ENCODE measurements around the gene SLC26A6. TPM values are rescaled to one million over a fixed set of nuclear protein-coding genes. Genes with fewer than 3 reads are reported as not detected.

The SLC26A6 gene
- total RNA-seq, 4 donors from 2014 or later: 14.0 to 29.4 (median 24.1) TPM

DNA sequence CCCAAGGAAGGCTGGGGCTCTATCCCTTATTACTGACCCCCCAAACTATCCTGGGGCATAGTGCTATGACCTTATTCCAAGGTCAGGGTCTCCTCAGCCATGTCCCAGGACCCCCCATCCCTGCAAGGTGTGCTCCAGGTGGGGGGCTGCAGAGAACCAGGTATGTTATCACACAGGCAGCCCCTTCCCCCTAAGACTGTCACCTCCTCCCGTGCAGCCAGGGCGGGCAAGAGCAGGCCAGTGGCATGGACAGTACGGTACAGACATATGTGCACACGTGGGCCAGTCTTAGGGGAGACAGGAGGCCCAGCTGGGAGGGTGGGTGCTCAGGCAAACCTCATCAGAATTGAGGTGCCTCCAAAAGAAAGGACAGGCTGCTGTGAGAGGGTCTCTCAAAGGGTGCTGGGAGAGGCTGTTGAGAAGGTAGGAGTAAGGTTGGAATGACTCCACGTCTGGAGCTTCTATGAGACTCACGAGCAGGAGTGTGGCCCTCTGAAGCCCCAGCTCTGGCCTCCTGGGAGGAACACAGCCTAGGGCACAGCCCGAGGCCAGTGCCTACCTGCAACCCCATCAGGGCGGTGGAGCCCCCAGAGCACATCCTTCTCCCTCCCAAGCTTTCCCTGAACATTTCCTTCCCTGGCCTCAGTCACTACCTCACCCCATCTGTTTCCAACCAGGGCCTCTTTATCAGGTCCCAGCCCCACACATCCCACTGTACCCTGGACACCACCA is 38.4 kb downstream of the SLC26A6 start:
- WGBS: 73% methylated on average over 5 of the region's 8 CpGs
- H3K36me3 ChIP-seq: peaks cover 30% of the 10 kb centered on the region
- TF ChIP-seq EP300 (IDR thresholded peaks at IDR 0.05): no peak
- no peak for TF ChIP-seq POLR2A (IDR thresholded peaks at IDR 0.05)
- no peak for TF ChIP-seq POLR2AphosphoS5 (IDR thresholded peaks at IDR 0.05)
- TF ChIP-seq, protein P1, sequence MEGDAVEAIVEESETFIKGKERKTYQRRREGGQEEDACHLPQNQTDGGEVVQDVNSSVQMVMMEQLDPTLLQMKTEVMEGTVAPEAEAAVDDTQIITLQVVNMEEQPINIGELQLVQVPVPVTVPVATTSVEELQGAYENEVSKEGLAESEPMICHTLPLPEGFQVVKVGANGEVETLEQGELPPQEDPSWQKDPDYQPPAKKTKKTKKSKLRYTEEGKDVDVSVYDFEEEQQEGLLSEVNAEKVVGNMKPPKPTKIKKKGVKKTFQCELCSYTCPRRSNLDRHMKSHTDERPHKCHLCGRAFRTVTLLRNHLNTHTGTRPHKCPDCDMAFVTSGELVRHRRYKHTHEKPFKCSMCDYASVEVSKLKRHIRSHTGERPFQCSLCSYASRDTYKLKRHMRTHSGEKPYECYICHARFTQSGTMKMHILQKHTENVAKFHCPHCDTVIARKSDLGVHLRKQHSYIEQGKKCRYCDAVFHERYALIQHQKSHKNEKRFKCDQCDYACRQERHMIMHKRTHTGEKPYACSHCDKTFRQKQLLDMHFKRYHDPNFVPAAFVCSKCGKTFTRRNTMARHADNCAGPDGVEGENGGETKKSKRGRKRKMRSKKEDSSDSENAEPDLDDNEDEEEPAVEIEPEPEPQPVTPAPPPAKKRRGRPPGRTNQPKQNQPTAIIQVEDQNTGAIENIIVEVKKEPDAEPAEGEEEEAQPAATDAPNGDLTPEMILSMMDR (IDR thresholded peaks at IDR 0.05): no peak
- peaks cover 87% of the 10 kb centered on the region for H3K4me1 ChIP-seq
- H3K4me3 ChIP-seq: no peak overlapping the region
- no peak for DNase-seq (ENCODE audit: low spot score in 2 of 2)
- no peaks in the 10 kb centered on the region for H3K9me3 ChIP-seq
- H3K27me3 ChIP-seq: no peaks in the 10 kb centered on the region
- peak overlapping the region; percentile 90 for H3K27ac ChIP-seq

DNA sequence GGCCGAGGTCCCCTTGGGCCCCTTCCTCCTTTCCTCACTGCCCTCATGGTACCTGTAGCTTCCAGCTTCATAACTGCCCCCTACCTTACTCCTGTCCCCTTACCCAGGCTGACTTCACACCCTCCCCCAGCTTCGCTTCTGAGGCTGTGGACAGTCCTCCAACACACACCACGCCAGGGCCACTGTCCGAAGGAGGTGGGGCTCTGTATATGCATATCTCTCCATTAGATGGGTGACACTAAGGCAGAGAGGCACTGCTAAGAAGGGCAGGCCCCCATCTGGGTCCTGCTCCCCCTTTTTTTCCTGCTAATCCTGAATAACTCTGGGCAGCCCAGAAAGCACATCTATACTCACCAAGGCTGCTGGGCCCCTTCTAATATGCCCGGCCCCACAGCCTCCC is 39.1 kb downstream of the SLC26A6 start:
- Histone ChIP-seq H3K36me3 (peaks cover 29% of the 10 kb centered on the region), H3K4me3 (no peak overlapping the region), H3K27ac (peak overlapping the region; percentile 90), H3K4me1 (peaks cover 86% of the 10 kb centered on the region), H3K9me3 (no peaks in the 10 kb centered on the region), H3K27me3 (no peaks in the 10 kb centered on the region)
- TF ChIP-seq POLR2AphosphoS5 (IDR thresholded peaks at IDR 0.05): no peak
- TF ChIP-seq POLR2A (IDR thresholded peaks at IDR 0.05): no peak
- TF ChIP-seq, protein P1 (IDR thresholded peaks at IDR 0.05): no peak
- TF ChIP-seq EP300 (IDR thresholded peaks at IDR 0.05): no peak
- no peak for DNase-seq (ENCODE audit: low spot score in 2 of 2)
- WGBS: 74% methylated on average over 5 of the region's 5 CpGs

DNA sequence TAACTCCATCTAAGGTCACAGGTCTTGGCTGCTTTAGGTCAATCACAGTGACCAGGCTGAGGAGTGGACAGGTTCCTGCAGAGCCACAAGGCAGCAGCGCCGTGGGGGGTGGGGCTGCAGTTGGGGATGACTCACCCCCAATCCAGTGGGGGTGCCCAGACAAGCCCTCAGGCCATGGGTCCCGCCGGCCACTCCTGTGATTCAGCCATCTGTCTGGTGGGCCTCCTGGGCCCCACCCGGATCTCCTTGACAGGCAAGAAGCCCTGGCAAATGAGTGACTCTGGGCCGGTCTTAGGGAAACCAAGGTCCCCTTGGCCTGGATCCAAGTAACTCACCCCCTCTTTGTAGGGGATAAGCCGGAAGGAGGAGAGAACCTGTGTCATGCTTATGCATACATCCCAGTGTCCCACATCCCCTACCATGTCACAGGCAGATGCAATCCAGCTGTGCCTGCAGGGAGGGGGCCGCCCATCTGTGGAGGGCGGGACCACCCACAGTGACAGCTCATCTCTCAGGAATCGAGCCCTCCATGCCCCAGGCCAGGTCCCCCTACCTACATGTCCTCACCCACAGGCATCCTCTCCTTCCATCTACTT is 39.6 kb downstream of the SLC26A6 start:
- no peaks in the 10 kb centered on the region for H3K9me3 ChIP-seq
- peak overlapping the region; percentile 90 for H3K27ac ChIP-seq
- H3K27me3 ChIP-seq: no peaks in the 10 kb centered on the region
- peaks cover 27% of the 10 kb centered on the region for H3K36me3 ChIP-seq
- 20% methylated on average over 8 of the region's 10 CpGs for WGBS
- peak in 1 of 3 donors; percentile 10 for TF ChIP-seq POLR2AphosphoS5 (IDR thresholded peaks at IDR 0.05)
- TF ChIP-seq POLR2A (IDR thresholded peaks at IDR 0.05): no peak
- DNase-seq (ENCODE audit: low spot score in 2 of 2): no peak
- H3K4me3 ChIP-seq: peak overlapping the region; percentile 55
- peaks cover 85% of the 10 kb centered on the region for H3K4me1 ChIP-seq

DNA sequence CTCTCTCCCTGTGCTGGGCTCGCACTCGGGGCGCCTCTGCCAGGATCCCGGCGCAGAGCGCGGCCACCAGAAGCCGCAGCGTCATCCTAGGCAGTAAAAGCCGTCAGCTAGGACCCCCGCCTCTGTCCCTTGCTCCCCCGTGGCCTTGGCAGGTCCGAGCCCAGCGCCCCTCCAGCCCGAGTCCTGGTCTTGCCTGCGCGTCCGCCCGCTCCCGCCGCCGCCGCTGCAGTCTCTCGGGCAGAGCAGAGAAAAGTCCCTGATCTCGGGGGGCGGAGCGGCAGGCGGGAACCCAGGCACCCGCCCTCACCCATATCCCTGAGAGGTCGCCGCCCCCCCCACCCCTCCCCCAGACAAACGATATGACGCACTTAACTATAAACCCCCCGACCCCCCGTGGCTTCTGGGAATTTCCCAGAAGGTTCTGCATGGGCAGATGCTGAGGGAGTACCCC is 40.2 kb downstream of the SLC26A6 start, which contains the start of gene COL7A1:
TSS of gene COL7A1 (minus strand) at position 255 of the 451 bp plus-strand sequence. CDS start at position 85, 170 bp downstream.
- no peaks in the 10 kb centered on the region for H3K9me3 ChIP-seq
- peaks cover 27% of the 10 kb centered on the region for H3K36me3 ChIP-seq
- peak within 1 kb of the TSS; percentile 55 for H3K4me3 ChIP-seq
- peak within 1 kb of the TSS; percentile 90 for H3K27ac ChIP-seq
- no peak for DNase-seq (ENCODE audit: low spot score in 2 of 2)
- peaks cover 80% of the 10 kb centered on the region for H3K4me1 ChIP-seq
- 0% methylated on average over 21 of the region's 35 CpGs for WGBS
- H3K27me3 ChIP-seq: no peaks in the 10 kb centered on the region
- TF ChIP-seq EP300 (IDR thresholded peaks at IDR 0.05) (no peak), POLR2AphosphoS5 (IDR thresholded peaks at IDR 0.05) (no peak), POLR2A (IDR thresholded peaks at IDR 0.05) (no peak)
- TF ChIP-seq, protein P1 (IDR thresholded peaks at IDR 0.05): no peak

DNA sequence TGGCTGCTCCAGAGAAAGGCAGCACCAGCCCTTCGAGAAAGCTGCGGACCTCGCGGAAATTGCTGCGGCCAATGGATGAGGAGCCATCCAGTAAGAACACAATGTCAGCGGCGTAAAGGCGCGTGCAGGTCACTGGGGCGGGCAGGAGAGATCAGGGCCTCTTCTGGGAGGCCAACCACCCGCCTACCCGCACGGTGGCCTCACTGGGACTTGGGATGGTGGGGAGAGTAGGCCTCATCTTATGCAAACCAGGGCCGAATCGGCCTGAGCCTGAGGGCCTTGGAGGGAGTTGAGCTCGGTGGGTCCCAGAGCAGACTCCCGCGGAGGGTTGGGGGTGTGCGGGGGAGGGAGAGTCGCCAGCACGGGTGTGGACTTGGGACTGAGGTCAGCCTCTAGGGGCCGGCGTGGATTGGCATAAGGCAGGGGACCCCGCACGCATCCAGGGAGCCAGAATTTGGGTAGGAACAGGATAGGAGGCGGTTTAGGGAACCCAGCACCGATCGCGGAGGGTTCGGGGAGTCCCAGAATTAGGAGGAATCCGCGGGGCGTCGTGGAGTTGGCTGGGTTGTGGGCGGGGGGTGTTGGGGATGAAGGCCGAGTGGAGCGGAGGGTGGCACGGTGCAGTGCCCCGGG is 40.7 kb downstream of the SLC26A6 start:
- 31% methylated on average over 34 of the region's 39 CpGs for WGBS
- Histone ChIP-seq H3K27ac (peak overlapping the region; percentile 79), H3K27me3 (no peaks in the 10 kb centered on the region), H3K9me3 (no peaks in the 10 kb centered on the region), H3K36me3 (peaks cover 23% of the 10 kb centered on the region), H3K4me3 (peak overlapping the region; percentile 55), H3K4me1 (peaks cover 74% of the 10 kb centered on the region)
- no peak for DNase-seq (ENCODE audit: low spot score in 2 of 2)
- TF ChIP-seq POLR2A (IDR thresholded peaks at IDR 0.05) (no peak), EP300 (IDR thresholded peaks at IDR 0.05) (no peak), POLR2AphosphoS5 (IDR thresholded peaks at IDR 0.05) (no peak)
- TF ChIP-seq, protein P1 (IDR thresholded peaks at IDR 0.05): no peak
